Central memory CD8-positive, alpha-beta T cell (primary cell): ENCODE data around the gene CELF6.
A peak's percentile ranks its signal among the peaks of the same experiment; 100 is the strongest.

Experiments
- ATAC-seq: fragments of 150-1000 bp; cut with Tn5 transposase; replicated peaks from 2 replicates; pipeline ENCODE4 v1.10.0; 2022; ENCODE audit warnings: mild to moderate bottlenecking, moderate FRiP score, moderate number of reproducible peaks; ENCODE audit not compliant: poor library complexity, severe bottlenecking; ENCODE audit errors: extremely low read depth
- DNase-seq, 2 donors: peaks; one replicate each; pipeline ENCODE4 v3.0.0; 2021; ENCODE audit warnings: low spot score in 2 of 2
- H3K27ac Mint-ChIP-seq: one replicate; pipeline ENCODE4 v1.8.0; 2022; ENCODE audit warnings: low read depth, mild to moderate bottlenecking, moderate library complexity, mixed read lengths
- H3K27me3 Mint-ChIP-seq: one replicate; pipeline ENCODE4 v1.8.0; 2022; ENCODE audit warnings: mixed read lengths
- H3K36me3 Mint-ChIP-seq: one replicate; pipeline ENCODE4 v1.8.0; 2022; ENCODE audit warnings: mild to moderate bottlenecking, moderate library complexity, mixed read lengths; ENCODE audit not compliant: insufficient read depth
- H3K4me1 Mint-ChIP-seq: one replicate; pipeline ENCODE4 v1.8.0; 2022; ENCODE audit warnings: mixed read lengths
- H3K4me3 Mint-ChIP-seq: one replicate; pipeline ENCODE4 v1.8.0; 2022; ENCODE audit warnings: mild to moderate bottlenecking, moderate library complexity, mixed read lengths
- H3K9me3 Mint-ChIP-seq: one replicate; pipeline ENCODE4 v1.8.0; 2022; ENCODE audit warnings: mixed read lengths

Gene CELF6

DNA sequence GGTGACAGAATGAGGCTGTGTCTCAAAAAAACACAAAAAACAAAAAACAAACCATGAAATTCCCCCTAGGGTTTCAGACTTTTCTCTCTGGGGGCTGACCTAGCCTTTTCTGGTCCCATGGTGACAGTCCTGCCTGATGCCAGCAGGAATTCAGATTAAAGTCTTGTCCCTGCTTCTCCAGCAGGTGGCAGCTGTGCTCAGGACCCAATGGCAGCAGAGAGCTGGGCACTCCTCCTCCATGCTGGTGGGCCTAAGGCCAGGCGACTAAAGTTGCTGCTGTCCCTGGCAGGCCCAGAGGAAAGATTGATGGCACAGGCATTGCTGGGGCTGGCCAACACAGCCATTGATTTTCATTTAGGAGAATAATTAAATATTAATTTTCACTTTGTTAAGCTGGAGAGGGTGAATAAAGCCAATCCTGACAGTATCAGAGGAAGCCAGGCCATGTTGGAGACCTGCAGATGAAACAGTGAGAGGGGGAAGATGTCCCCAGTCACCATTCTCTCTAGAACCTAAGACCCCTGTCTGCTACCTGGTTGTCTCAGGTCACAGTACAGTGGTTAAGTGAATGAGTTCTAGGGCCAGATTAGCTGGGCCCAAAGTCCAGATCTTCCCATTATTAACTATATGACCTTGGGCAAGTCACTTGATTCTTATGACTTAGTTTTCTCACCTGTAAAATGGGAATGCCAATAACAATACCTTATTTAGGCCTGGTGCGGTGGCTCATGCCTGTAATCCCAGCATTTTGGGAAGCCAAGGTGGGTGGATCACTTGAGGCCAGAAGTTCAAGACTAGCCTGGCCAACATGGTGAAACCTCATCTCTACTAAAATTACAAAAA is 7.1 kb downstream of the CELF6 start:
- H3K27me3 Mint-ChIP-seq: no peaks in the 10 kb centered on the region
- no peak overlapping the region for H3K4me3 Mint-ChIP-seq
- peaks cover 5% of the 10 kb centered on the region for H3K36me3 Mint-ChIP-seq
- no peaks in the 10 kb centered on the region for H3K4me1 Mint-ChIP-seq
- H3K9me3 Mint-ChIP-seq: no peaks in the 10 kb centered on the region
- peak; percentile 58 for ATAC-seq
- no peak overlapping the region for H3K27ac Mint-ChIP-seq
- DNase-seq: peak; percentile 28 to 46

DNA sequence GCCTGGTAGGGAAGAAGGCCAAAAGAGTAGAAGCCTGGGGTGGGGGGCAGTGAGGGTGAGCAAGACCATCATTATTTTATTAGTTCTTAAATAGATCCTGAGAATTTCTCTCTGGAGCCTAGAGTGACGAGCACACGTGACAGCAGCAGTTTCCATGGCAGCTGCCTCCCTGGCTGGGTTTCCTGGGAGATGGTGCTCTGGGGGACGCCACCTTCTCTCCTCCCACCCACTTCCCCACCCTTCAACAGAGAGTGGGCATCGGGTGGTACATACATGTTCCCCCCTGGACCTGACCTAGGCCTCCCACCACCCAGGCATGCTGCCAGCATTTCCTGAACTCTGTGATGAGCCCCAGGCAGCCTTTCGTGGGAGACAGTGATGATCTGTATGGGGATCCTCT is 12.9 kb downstream of the CELF6 start:
- ATAC-seq: no peak
- Mint-ChIP-seq H3K4me1 (peaks cover 11% of the 10 kb centered on the region), H3K4me3 (no peak overlapping the region), H3K27me3 (no peaks in the 10 kb centered on the region), H3K9me3 (no peaks in the 10 kb centered on the region), H3K27ac (no peak overlapping the region), H3K36me3 (peaks cover 3% of the 10 kb centered on the region)
- DNase-seq: no peak

GRCh38 chr15:72306211-72306785 is 13.7 kb downstream of the CELF6 start:
- peak overlapping the region; percentile 33 for H3K27ac Mint-ChIP-seq
- peaks cover 11% of the 10 kb centered on the region for H3K4me1 Mint-ChIP-seq
- H3K36me3 Mint-ChIP-seq: peaks cover 3% of the 10 kb centered on the region
- H3K4me3 Mint-ChIP-seq: no peak overlapping the region
- ATAC-seq (peak; percentile 89), DNase-seq (peak; percentile 22 to 58)
- H3K9me3 Mint-ChIP-seq: no peaks in the 10 kb centered on the region
- H3K27me3 Mint-ChIP-seq: no peaks in the 10 kb centered on the region

DNA sequence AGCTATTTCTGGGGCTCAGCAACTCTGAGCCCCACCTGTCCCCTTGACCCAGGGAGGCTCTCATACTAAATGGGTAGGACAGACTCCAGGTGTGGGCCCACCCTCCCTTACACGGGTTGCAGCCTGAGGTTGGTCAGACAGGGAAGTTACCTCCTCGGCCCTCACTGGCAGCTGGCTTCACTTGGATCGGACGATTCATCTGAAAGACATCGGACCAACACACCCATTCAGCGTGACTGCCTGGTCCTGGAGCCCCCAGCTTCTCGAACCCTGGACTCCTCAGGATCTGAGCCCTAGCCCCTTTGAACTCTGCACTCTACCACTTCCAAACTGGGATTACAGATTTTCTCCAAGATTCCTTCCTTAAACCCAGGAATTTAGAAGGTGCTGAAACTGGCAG is 15.4 kb downstream of the CELF6 start:
- Mint-ChIP-seq H3K27ac (no peak overlapping the region), H3K36me3 (peaks cover 2% of the 10 kb centered on the region), H3K4me1 (peaks cover 11% of the 10 kb centered on the region), H3K27me3 (no peaks in the 10 kb centered on the region), H3K4me3 (no peak overlapping the region), H3K9me3 (no peaks in the 10 kb centered on the region)
- ATAC-seq: no peak
- no peak for DNase-seq

DNA sequence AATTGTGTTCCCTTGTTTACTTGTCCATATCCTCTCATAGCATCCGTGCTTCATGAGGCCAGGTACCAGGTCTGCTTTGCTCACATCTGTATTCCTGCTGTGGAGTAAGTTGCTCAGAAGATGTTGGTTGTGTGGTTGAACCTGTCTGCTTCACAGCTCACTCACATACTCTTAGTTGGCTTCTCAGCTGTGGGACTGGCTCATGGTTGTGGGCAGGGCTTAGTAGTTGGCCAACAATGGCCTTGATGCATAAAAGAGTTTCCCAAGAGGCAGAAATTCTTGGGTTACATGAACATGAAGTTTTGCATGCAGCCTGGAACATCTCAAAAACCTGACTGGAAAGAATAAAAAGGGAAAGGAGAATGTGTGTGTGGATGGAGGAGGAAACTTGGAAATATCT is 17.0 kb downstream of the CELF6 start:
- Mint-ChIP-seq H3K9me3 (no peaks in the 10 kb centered on the region), H3K27ac (no peak overlapping the region), H3K36me3 (no peaks in the 10 kb centered on the region), H3K4me1 (peaks cover 11% of the 10 kb centered on the region), H3K4me3 (no peak overlapping the region), H3K27me3 (no peaks in the 10 kb centered on the region)
- ATAC-seq (no peak), DNase-seq (no peak)

GRCh38 chr15:72289597-72290325 is 30.2 kb downstream of the CELF6 start:
- Mint-ChIP-seq H3K4me1 (no peaks in the 10 kb centered on the region), H3K27me3 (no peaks in the 10 kb centered on the region), H3K4me3 (no peak overlapping the region), H3K27ac (no peak overlapping the region), H3K9me3 (no peaks in the 10 kb centered on the region), H3K36me3 (peaks cover 4% of the 10 kb centered on the region)
- no peak for DNase-seq
- no peak for ATAC-seq

- Mint-ChIP-seq H3K4me1 (no peaks in the 10 kb centered on the region), H3K4me3 (no peak overlapping the region), H3K27me3 (no peaks in the 10 kb centered on the region), H3K9me3 (no peaks in the 10 kb centered on the region), H3K36me3 (peaks cover 4% of the 10 kb centered on the region), H3K27ac (no peak overlapping the region)
- DNase-seq: no peak
- no peak for ATAC-seq
Observed at GRCh38 chr15:72288796-72289596, 31.0 kb downstream of the CELF6 start.

DNA sequence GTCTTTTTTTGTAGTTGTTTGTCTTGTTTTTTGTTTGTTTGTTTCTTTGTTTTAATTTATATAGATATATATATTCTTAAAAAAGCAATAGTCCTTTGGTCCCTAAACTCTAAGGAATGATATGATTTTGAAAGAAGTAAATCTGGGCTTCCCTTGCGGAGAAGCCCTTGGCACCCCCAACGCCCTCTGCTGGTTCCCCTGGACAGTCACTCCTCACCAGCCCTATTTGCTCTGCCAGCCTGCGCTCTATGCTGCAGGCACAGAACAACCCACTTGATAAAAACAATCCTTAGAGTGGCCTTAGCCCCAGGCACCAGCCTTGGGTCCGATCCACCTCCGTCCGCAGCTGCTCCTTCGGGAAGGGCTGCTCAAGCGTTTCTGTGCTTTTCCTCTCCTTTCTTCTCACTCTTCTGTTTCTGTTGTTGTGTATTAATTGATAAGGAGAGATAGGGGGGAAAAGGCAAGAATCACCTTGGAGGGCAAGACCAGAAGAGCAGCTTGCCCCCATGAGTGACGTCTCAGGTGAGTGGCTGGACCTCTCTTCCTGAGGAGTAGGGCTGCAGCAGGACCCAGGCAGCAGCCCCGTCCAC is 33.9 kb downstream of the CELF6 start:
- no peaks in the 10 kb centered on the region for H3K4me1 Mint-ChIP-seq
- no peak overlapping the region for H3K27ac Mint-ChIP-seq

DNA sequence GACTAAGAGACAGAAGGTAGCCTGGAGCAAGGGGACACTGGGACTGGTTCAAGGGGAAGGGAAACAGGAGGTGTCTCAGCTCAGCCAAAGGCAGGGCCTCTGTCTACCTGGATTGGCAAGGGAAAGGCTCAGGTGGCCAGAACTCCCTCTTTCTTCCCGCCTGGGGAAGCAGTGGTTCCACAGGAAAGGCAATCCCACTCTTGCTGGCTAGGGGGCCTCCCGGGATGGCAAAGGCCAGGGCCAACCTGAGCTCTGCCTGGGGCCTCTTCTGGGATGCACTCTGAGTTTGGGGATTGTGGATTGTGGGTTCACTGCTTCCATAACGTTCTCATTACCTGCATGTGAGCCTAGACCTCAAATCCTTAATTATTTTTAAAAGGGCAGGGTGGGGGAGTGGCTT is 34.6 kb downstream of the CELF6 start:
- Mint-ChIP-seq H3K9me3 (no peaks in the 10 kb centered on the region), H3K27ac (no peak overlapping the region), H3K36me3 (peaks cover 4% of the 10 kb centered on the region), H3K4me1 (no peaks in the 10 kb centered on the region), H3K4me3 (no peak overlapping the region), H3K27me3 (no peaks in the 10 kb centered on the region)
- ATAC-seq (no peak), DNase-seq (no peak)

More for the DNA sequence above, 33.9 kb downstream of the CELF6 start:
- H3K9me3 Mint-ChIP-seq: no peaks in the 10 kb centered on the region
- no peaks in the 10 kb centered on the region for H3K27me3 Mint-ChIP-seq
- ATAC-seq (no peak), DNase-seq (peak in 1 of 2 donors; percentile 20)
- no peak overlapping the region for H3K4me3 Mint-ChIP-seq
- H3K36me3 Mint-ChIP-seq: peaks cover 4% of the 10 kb centered on the region

GRCh38 chr15:72284781-72285180 is 35.2 kb downstream of the CELF6 start:
- no peaks in the 10 kb centered on the region for H3K4me1 Mint-ChIP-seq
- DNase-seq: no peak
- H3K9me3 Mint-ChIP-seq: no peaks in the 10 kb centered on the region
- H3K36me3 Mint-ChIP-seq: peaks cover 4% of the 10 kb centered on the region
- no peak overlapping the region for H3K27ac Mint-ChIP-seq
- no peak for ATAC-seq
- H3K4me3 Mint-ChIP-seq: no peak overlapping the region
- no peaks in the 10 kb centered on the region for H3K27me3 Mint-ChIP-seq

- Mint-ChIP-seq H3K27me3 (no peaks in the 10 kb centered on the region), H3K27ac (no peak overlapping the region), H3K36me3 (peaks cover under 1% of the 10 kb centered on the region), H3K4me1 (no peaks in the 10 kb centered on the region), H3K9me3 (no peaks in the 10 kb centered on the region), H3K4me3 (no peak overlapping the region)
- no peak for DNase-seq
- no peak for ATAC-seq
Observed at GRCh38 chr15:72281713-72282112, 38.2 kb downstream of the CELF6 start.

- no peak for ATAC-seq
- no peaks in the 10 kb centered on the region for H3K27me3 Mint-ChIP-seq
- H3K27ac Mint-ChIP-seq: no peak overlapping the region
- DNase-seq: no peak
- H3K4me3 Mint-ChIP-seq: no peak overlapping the region
- no peaks in the 10 kb centered on the region for H3K4me1 Mint-ChIP-seq
- H3K9me3 Mint-ChIP-seq: no peaks in the 10 kb centered on the region
- no peaks in the 10 kb centered on the region for H3K36me3 Mint-ChIP-seq
Observed at GRCh38 chr15:72280751-72281150, 39.2 kb downstream of the CELF6 start.
